Lung microvascular endothelial cell (primary cell): ENCODE data around the gene SCP2. TPM values are rescaled to one million over a fixed set of nuclear protein-coding genes. Genes with fewer than 3 reads are reported as not detected.
"Not testable (repeated sequence)": the region's sequence is repeated elsewhere in the genome, so short reads cannot be mapped to it uniquely, and the experiment has no call there.

Experiments
- DNase-seq, 2 donors: peaks; one replicate each; pipeline versions ENCODE4 v3.0.0 to v3.0.0-alpha.2; 2010; ENCODE audit warnings: low read depth in 2 of 2
- total RNA-seq: library from RNA; depleted of rRNA; stranded (reverse); fragments of >200 nt; gene quantifications from 2 replicates; pipeline ENCODE4 v1.2.1, GENCODE V29; 2014

SCP2 gene
- total RNA-seq, 1 donor from 2014 or later: 95.2 TPM

- DNase-seq: no peak
Observed at GRCh38 chr1:52916241-52916975, 10.7 kb upstream of the SCP2 start.

- DNase-seq: no peak
Observed at GRCh38 chr1:52917156-52917555, 9.9 kb upstream of the SCP2 start.

GRCh38 chr1:52917581-52917980, 9.5 kb upstream of the SCP2 start:
- no peak for DNase-seq

GRCh38 chr1:52918201-52918600, 8.9 kb upstream of the SCP2 start:
- DNase-seq: no peak

GRCh38 chr1:52919051-52919722, 7.9 kb upstream of the SCP2 start:
- DNase-seq: no peak

GRCh38 chr1:52919723-52920483, 7.2 kb upstream of the SCP2 start:
- no peak for DNase-seq

- no peak for DNase-seq
Observed at GRCh38 chr1:52920791-52921291, 6.2 kb upstream of the SCP2 start.

- no peak for DNase-seq
Observed at GRCh38 chr1:52925571-52926005, 1.5 kb upstream of the SCP2 start.

GRCh38 chr1:52926864-52927211, 238 bp upstream of the SCP2 start:
- no peak for DNase-seq

GRCh38 chr1:52928015-52928404, 934 bp downstream of the SCP2 start:
- DNase-seq: no peak

- no peak for DNase-seq
Observed at GRCh38 chr1:52929019-52929418, 1.9 kb downstream of the SCP2 start.

- DNase-seq: no peak
Observed at GRCh38 chr1:52937433-52938182, 10.5 kb downstream of the SCP2 start.

- no peak for DNase-seq
Observed at GRCh38 chr1:52938183-52938451, 11.0 kb downstream of the SCP2 start.

GRCh38 chr1:52943876-52944416, 16.9 kb downstream of the SCP2 start:
- DNase-seq: no peak

GRCh38 chr1:52944566-52944965, 17.5 kb downstream of the SCP2 start:
- no peak for DNase-seq

- DNase-seq: no peak
Observed at GRCh38 chr1:52947490-52947889, 20.4 kb downstream of the SCP2 start.

- not testable (repeated sequence) for DNase-seq
Observed at GRCh38 chr1:52949602-52950001, 22.5 kb downstream of the SCP2 start.

GRCh38 chr1:52952112-52952511, 25.0 kb downstream of the SCP2 start:
- no peak for DNase-seq

- peak; percentile 73 to 83 for DNase-seq
Observed at GRCh38 chr1:52955129-52955970, 28.3 kb downstream of the SCP2 start.

GRCh38 chr1:52963101-52963500, 36.0 kb downstream of the SCP2 start:
- no peak for DNase-seq

GRCh38 chr1:52967666-52968065, 40.6 kb downstream of the SCP2 start:
- no peak for DNase-seq
